Ovary (tissue), 3 donors: Measurements from ENCODE around the gene UAP1L1.

Experiments
- POLR2A ChIP-seq: fragments of 450-650 bp; IDR thresholded peaks from one replicate; pipeline ENCODE4 v1.6.1; 2017; ENCODE audit warnings: antibody characterized with exemption, mild to moderate bottlenecking, moderate library complexity
- TF ChIP-seq, protein P1 (sequence below), 3 donors: fragments of 450-650 bp in 2 of 3; fragments of 200-600 bp in 1 of 3; IDR thresholded peaks; one replicate each; pipeline versions ENCODE4 v1.5.1 to v1.8.0; 2016 to 2022; ENCODE audit warnings: antibody characterized with exemption in 3 of 3, mild to moderate bottlenecking in 1 of 3
- donor health status: DM: no; HTN: no; CAD: no.

DNA sequence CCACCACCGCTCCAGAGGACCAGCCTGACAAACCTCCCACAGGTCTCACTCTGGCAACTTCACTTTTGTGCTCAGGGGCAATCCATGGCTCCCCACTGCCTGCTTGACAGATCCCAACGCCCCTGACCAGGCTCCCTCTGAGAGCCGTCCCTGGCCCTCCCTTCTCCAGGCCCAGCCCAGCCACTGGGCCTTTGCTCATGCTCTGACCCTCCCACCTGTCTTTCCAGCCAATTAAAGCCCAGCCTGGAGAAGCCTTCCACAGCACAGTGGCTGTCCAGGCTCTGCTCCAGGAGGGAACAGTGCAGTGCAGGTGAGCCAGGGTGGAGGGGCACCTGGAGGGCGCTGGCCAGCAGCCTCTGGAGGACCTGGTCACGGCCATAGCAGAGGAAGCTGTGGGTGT, 26.7 kb upstream of the UAP1L1 start:
- TF ChIP-seq, protein P1, sequence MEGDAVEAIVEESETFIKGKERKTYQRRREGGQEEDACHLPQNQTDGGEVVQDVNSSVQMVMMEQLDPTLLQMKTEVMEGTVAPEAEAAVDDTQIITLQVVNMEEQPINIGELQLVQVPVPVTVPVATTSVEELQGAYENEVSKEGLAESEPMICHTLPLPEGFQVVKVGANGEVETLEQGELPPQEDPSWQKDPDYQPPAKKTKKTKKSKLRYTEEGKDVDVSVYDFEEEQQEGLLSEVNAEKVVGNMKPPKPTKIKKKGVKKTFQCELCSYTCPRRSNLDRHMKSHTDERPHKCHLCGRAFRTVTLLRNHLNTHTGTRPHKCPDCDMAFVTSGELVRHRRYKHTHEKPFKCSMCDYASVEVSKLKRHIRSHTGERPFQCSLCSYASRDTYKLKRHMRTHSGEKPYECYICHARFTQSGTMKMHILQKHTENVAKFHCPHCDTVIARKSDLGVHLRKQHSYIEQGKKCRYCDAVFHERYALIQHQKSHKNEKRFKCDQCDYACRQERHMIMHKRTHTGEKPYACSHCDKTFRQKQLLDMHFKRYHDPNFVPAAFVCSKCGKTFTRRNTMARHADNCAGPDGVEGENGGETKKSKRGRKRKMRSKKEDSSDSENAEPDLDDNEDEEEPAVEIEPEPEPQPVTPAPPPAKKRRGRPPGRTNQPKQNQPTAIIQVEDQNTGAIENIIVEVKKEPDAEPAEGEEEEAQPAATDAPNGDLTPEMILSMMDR (IDR thresholded peaks at IDR 0.05): no peak
- no peak for TF ChIP-seq POLR2A
